HG03280 (cell line): ENCODE measurements around the gene SCN1A.
"Not testable (repeated sequence)": the region's sequence is repeated elsewhere in the genome, so short reads cannot be mapped to it uniquely, and the experiment has no call there.

ENCODE experiments used
- ATAC-seq: cut with Tn5 transposase; IDR thresholded peaks from one replicate; pipeline ENCODE4 v1.9.1; 2021; ENCODE audit warnings: mild to moderate bottlenecking, moderate library complexity; ENCODE audit not compliant: unreplicated experiment

SCN1A gene

GRCh38 chr2:166135849-166136258, 8.0 kb upstream of the SCN1A start:
- no peak for ATAC-seq

- ATAC-seq: no peak
Observed at GRCh38 chr2:166135152-166135848, 7.5 kb upstream of the SCN1A start.

GRCh38 chr2:166134252-166135151, 6.7 kb upstream of the SCN1A start:
- no peak for ATAC-seq

GRCh38 chr2:166133653-166134052, 5.8 kb upstream of the SCN1A start:
- no peak for ATAC-seq

- ATAC-seq: no peak
Observed at GRCh38 chr2:166128156-166128505, 311 bp upstream of the SCN1A start.

GRCh38 chr2:166126007-166126639, 1.7 kb downstream of the SCN1A start:
- no peak for ATAC-seq

GRCh38 chr2:166125557-166125956, 2.3 kb downstream of the SCN1A start:
- ATAC-seq: no peak

GRCh38 chr2:166118180-166118579, 9.6 kb downstream of the SCN1A start:
- no peak for ATAC-seq

- no peak for ATAC-seq
Observed at GRCh38 chr2:166117491-166117890, 10.3 kb downstream of the SCN1A start.

GRCh38 chr2:166115589-166115988, 12.2 kb downstream of the SCN1A start:
- ATAC-seq: peak; percentile 59

- ATAC-seq: no peak
Observed at GRCh38 chr2:166112193-166112605, 15.6 kb downstream of the SCN1A start.

- no peak for ATAC-seq
Observed at GRCh38 chr2:166106431-166107015, 21.3 kb downstream of the SCN1A start.

- ATAC-seq: no peak
Observed at GRCh38 chr2:166104773-166105172, 23.0 kb downstream of the SCN1A start.

- ATAC-seq: no peak
Observed at GRCh38 chr2:166104084-166104483, 23.7 kb downstream of the SCN1A start.

- not testable (repeated sequence) for ATAC-seq
Observed at GRCh38 chr2:166103277-166103676, 24.5 kb downstream of the SCN1A start.

- ATAC-seq: no peak
Observed at GRCh38 chr2:166094325-166094724, 33.5 kb downstream of the SCN1A start.

- ATAC-seq: no peak
Observed at GRCh38 chr2:166092889-166093288, 34.9 kb downstream of the SCN1A start.

- ATAC-seq: no peak
Observed at GRCh38 chr2:166091439-166091838, 36.4 kb downstream of the SCN1A start.

GRCh38 chr2:166090908-166091307, 36.9 kb downstream of the SCN1A start:
- ATAC-seq: no peak

- no peak for ATAC-seq
Observed at GRCh38 chr2:166090346-166090745, 37.5 kb downstream of the SCN1A start.

- ATAC-seq: no peak
Observed at GRCh38 chr2:166088634-166089033, 39.2 kb downstream of the SCN1A start.
